ENCODE data around the gene CATSPER1.
A peak's percentile ranks its signal among the peaks of the same experiment; 100 is the strongest.

GRCh38 chr11:66045177-66045639 is 18.9 kb upstream of the CATSPER1 start:
- TF ChIP-seq CTCF (IDR thresholded peaks at IDR 0.05; ENCODE audit: insufficient read depth, low read depth, low read length) (peak; percentile 66), EZH2 (IDR thresholded peaks at IDR 0.05; ENCODE audit: insufficient read depth, low read length) (no peak)

Data from astrocyte (in vitro differentiated cells and primary cell).